ENCODE measurements around the gene MED26.

DNA sequence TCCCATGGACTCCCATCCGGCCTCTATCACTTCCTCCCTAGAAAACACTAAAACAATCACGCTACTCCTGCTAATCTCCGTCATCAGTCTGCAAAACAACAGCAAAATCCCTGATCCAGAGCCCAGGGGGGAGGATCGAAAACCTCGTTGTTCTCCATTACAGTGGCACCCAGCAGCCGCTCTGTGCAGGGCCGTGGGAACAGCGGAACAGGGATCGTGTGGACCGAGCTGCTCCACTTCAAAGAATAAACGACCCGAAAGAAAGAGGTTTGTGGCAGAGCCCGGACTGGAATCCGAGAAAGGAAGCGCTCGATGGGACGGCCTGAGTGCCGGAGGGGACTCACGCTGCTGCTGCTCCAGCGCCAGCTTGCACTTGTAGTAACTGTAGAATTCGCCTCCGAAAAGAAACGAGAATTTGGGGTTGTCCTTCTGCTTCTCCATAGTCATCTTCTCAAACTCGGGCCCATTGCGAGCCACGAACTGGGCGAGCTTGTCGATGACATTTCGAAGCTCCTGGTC lies 86.4 kb downstream of the MED26 start:
- TF ChIP-seq CTCF (conservative IDR thresholded peaks at IDR 0.05; ENCODE audit: low read depth in 2 of 2) = no peak
- no peak for TF ChIP-seq EZH2 (IDR thresholded peaks at IDR 0.05; ENCODE audit: low read depth, unreplicated experiment)
- TF ChIP-seq EZH2phosphoT487 (IDR thresholded peaks at IDR 0.05; ENCODE audit: unreplicated experiment) = no peak
- TF ChIP-seq, protein P1, sequence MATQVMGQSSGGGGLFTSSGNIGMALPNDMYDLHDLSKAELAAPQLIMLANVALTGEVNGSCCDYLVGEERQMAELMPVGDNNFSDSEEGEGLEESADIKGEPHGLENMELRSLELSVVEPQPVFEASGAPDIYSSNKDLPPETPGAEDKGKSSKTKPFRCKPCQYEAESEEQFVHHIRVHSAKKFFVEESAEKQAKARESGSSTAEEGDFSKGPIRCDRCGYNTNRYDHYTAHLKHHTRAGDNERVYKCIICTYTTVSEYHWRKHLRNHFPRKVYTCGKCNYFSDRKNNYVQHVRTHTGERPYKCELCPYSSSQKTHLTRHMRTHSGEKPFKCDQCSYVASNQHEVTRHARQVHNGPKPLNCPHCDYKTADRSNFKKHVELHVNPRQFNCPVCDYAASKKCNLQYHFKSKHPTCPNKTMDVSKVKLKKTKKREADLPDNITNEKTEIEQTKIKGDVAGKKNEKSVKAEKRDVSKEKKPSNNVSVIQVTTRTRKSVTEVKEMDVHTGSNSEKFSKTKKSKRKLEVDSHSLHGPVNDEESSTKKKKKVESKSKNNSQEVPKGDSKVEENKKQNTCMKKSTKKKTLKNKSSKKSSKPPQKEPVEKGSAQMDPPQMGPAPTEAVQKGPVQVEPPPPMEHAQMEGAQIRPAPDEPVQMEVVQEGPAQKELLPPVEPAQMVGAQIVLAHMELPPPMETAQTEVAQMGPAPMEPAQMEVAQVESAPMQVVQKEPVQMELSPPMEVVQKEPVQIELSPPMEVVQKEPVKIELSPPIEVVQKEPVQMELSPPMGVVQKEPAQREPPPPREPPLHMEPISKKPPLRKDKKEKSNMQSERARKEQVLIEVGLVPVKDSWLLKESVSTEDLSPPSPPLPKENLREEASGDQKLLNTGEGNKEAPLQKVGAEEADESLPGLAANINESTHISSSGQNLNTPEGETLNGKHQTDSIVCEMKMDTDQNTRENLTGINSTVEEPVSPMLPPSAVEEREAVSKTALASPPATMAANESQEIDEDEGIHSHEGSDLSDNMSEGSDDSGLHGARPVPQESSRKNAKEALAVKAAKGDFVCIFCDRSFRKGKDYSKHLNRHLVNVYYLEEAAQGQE (IDR thresholded peaks at IDR 0.05; ENCODE audit: unreplicated experiment) = no peak
- no peak for TF ChIP-seq JUNB (IDR thresholded peaks at IDR 0.05; ENCODE audit: unreplicated experiment)
- TF ChIP-seq CREB1 (CRISPR knock-in tag; IDR thresholded peaks at IDR 0.05; ENCODE audit: low read depth) = no peak
